ENCODE data around the gene FOXN3. TPM values are rescaled to one million over a fixed set of nuclear protein-coding genes. Genes with fewer than 3 reads are reported as not detected.
A peak's percentile ranks its signal among the peaks of the same experiment; 100 is the strongest.
"Not testable (repeated sequence)": the region's sequence is repeated elsewhere in the genome, so short reads cannot be mapped to it uniquely, and the experiment has no call there.

FOXN3 gene
- polyA plus RNA-seq, 1 donor from 2014 or later, result 10.3 TPM

DNA sequence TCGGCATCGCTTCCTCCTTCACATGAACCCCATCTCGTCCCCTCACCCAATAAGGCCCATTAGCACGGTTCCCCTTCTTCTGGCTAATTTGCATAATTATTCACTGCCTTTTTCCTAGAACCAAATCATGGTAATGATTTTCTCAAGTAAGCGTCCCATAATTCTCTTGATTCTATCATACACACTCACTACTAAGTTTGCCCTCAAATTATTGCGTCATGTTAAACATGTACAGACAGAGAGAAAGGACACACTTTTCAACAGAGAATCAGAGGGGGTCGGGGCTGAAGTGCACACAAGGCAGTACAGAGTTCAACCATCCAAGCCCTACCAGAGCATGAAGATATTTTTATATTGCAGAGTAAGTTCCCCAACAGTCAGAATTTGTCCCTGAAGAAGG lies 256.6 kb downstream of the FOXN3 start:
- no peaks in the 10 kb centered on the region for H3K79me2 ChIP-seq (replicated peaks; ENCODE audit: insufficient read depth, low read length)
- H3K4me3 ChIP-seq (ENCODE audit: low read length), result no peak overlapping the region
- no peak overlapping the region for H3K4me2 ChIP-seq (ENCODE audit: low read length)
- H3F3A ChIP-seq (ENCODE audit: insufficient read depth, low read length, poor library complexity, severe bottlenecking), result no peaks in the 10 kb centered on the region
- TF ChIP-seq POLR2AphosphoS5 (IDR thresholded peaks at IDR 0.05) (no peak), MXI1 (conservative IDR thresholded peaks at IDR 0.05; ENCODE audit: poor library complexity, severe bottlenecking) (no peak), TAF1 (IDR thresholded peaks at IDR 0.05; ENCODE audit: low read depth) (no peak), SMC3 (conservative IDR thresholded peaks at IDR 0.05; ENCODE audit: poor library complexity) (no peak), EZH2 (IDR thresholded peaks at IDR 0.05; ENCODE audit: borderline replicate concordance, insufficient read depth, low read length, poor library complexity, severe bottlenecking) (no peak), EP300 (conservative IDR thresholded peaks at IDR 0.05; ENCODE audit: poor library complexity, severe bottlenecking) (no peak), REST (IDR thresholded peaks at IDR 0.05; ENCODE audit: borderline replicate concordance) (no peak), RAD21 (conservative IDR thresholded peaks at IDR 0.05) (no peak)
- TF ChIP-seq, protein P1, sequence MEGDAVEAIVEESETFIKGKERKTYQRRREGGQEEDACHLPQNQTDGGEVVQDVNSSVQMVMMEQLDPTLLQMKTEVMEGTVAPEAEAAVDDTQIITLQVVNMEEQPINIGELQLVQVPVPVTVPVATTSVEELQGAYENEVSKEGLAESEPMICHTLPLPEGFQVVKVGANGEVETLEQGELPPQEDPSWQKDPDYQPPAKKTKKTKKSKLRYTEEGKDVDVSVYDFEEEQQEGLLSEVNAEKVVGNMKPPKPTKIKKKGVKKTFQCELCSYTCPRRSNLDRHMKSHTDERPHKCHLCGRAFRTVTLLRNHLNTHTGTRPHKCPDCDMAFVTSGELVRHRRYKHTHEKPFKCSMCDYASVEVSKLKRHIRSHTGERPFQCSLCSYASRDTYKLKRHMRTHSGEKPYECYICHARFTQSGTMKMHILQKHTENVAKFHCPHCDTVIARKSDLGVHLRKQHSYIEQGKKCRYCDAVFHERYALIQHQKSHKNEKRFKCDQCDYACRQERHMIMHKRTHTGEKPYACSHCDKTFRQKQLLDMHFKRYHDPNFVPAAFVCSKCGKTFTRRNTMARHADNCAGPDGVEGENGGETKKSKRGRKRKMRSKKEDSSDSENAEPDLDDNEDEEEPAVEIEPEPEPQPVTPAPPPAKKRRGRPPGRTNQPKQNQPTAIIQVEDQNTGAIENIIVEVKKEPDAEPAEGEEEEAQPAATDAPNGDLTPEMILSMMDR (IDR thresholded peaks at IDR 0.05; ENCODE audit: poor library complexity, severe bottlenecking), result no peak
- no peaks in the 10 kb centered on the region for H3K27me3 ChIP-seq (ENCODE audit: insufficient read depth, low read depth, low read length)
- H4K20me1 ChIP-seq (ENCODE audit: insufficient read depth), result no peaks in the 10 kb centered on the region
- peaks cover 5% of the 10 kb centered on the region for H3K36me3 ChIP-seq (ENCODE audit: insufficient read depth, low read length)
- H3K9ac ChIP-seq (ENCODE audit: low read length), result no peak overlapping the region
- H2AFZ ChIP-seq (ENCODE audit: low read depth, low read length), result no peak overlapping the region
- H3K27ac ChIP-seq (ENCODE audit: low read length), result no peak overlapping the region
- H3K9me2 ChIP-seq (ENCODE audit: insufficient read depth, low read length), result no peaks in the 10 kb centered on the region
- no peaks in the 10 kb centered on the region for H3K9me3 ChIP-seq (ENCODE audit: low read length)

- H3K27me3 ChIP-seq (ENCODE audit: insufficient read depth, low read depth, low read length), result no peaks in the 10 kb centered on the region
- H3K9me3 ChIP-seq (ENCODE audit: low read length), result no peaks in the 10 kb centered on the region
- H3K9me2 ChIP-seq (ENCODE audit: insufficient read depth, low read length), result no peaks in the 10 kb centered on the region
- no peaks in the 10 kb centered on the region for H3K79me2 ChIP-seq (replicated peaks; ENCODE audit: insufficient read depth, low read length)
- no peaks in the 10 kb centered on the region for H3F3A ChIP-seq (ENCODE audit: insufficient read depth, low read length, poor library complexity, severe bottlenecking)
- H3K27ac ChIP-seq (ENCODE audit: low read length), result no peak overlapping the region
- H3K36me3 ChIP-seq (ENCODE audit: insufficient read depth, low read length), result peaks cover 5% of the 10 kb centered on the region
- no peak overlapping the region for H3K4me3 ChIP-seq (ENCODE audit: low read length)
- H2AFZ ChIP-seq (ENCODE audit: low read depth, low read length), result no peak overlapping the region
- TF ChIP-seq REST (IDR thresholded peaks at IDR 0.05; ENCODE audit: borderline replicate concordance) (peak; percentile 78), POLR2AphosphoS5 (IDR thresholded peaks at IDR 0.05) (peak; percentile 26), RAD21 (conservative IDR thresholded peaks at IDR 0.05) (no peak)
- no peaks in the 10 kb centered on the region for H4K20me1 ChIP-seq (ENCODE audit: insufficient read depth)
- H3K9ac ChIP-seq (ENCODE audit: low read length), result no peak overlapping the region
- no peak overlapping the region for H3K4me2 ChIP-seq (ENCODE audit: low read length)
Observed at GRCh38 chr14:89158701-89159100, 258.3 kb downstream of the FOXN3 start.

- not testable (repeated sequence) for H3K9ac ChIP-seq (ENCODE audit: low read length); H3F3A ChIP-seq (ENCODE audit: insufficient read depth, low read length, poor library complexity, severe bottlenecking); H3K36me3 ChIP-seq (ENCODE audit: insufficient read depth, low read length); H3K27me3 ChIP-seq (ENCODE audit: insufficient read depth, low read depth, low read length); H3K27ac ChIP-seq (ENCODE audit: low read length); H3K9me3 ChIP-seq (ENCODE audit: low read length); H4K20me1 ChIP-seq (ENCODE audit: insufficient read depth); H3K4me3 ChIP-seq (ENCODE audit: low read length); H3K4me2 ChIP-seq (ENCODE audit: low read length); H3K79me2 ChIP-seq (replicated peaks; ENCODE audit: insufficient read depth, low read length); H3K9me2 ChIP-seq (ENCODE audit: insufficient read depth, low read length); H2AFZ ChIP-seq (ENCODE audit: low read depth, low read length)
Observed at GRCh38 chr14:89158104-89158503, 258.9 kb downstream of the FOXN3 start.

Measured in neural cell (in vitro differentiated cells).